GM21786 (cell line): Measurements from ENCODE around the gene MYLK3.

ENCODE experiments used
- ATAC-seq: cut with Tn5 transposase; IDR thresholded peaks from one replicate; pipeline ENCODE4 v1.9.1; 2021; ENCODE audit not compliant: unreplicated experiment

MYLK3 gene

DNA sequence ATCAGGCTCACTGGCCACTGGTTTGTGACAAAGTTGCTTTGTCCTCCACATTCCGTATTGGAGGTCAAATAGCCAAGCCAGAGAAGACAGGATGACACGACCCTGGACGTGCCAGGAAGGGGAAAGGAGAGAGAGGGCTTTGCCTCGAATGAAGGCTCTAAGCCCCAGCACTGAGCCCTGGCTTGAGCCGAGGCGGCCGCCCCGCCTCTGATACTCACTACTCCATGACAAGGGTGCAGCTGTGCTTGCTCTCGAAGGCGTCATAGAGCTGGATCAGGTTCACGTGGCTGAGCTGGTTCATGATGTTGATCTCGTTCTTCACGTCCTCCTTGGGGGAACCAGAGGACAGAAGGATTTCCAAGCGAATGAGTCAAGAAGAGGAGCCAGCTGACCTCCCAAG lies 19.3 kb downstream of the MYLK3 start:
- no peak for ATAC-seq

DNA sequence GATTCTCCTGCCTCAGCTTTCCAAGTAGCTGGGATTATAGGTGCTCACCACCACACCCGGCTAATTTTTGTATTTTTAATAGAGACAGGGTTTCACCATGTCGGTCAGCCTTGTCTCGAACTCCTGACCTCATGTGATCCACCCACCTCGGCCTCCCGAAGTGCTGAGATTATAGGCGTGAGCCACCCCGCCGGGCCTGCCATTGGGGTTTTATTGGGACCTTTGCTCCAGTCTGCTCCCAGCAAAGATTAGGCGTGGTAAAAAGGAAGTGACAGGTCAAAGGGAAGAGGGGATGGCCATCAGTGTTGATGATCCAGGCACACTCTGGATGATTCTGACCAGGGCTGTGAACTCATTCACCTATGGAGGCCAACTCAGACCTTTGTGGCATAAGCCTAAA lies 20.5 kb downstream of the MYLK3 start:
- no peak for ATAC-seq

DNA sequence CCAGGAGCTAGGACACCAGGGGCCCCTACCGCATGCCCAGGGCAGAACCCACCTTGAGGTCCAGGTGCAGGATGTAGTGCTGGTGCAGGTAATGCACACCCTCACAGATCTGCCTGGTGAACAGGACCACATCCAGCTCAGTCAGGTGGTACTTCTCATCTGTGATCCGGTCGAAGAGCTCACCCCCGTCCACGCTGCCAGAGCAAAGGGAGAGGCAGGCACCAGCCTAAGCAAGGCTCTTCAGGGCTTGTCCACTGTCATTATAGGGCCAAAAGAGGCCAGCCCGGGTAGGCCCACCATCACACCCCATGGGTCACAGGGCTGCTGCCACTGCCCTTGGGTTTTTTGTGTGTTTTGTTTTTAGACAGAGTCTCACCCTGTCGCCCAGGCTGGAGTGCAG lies 21.0 kb downstream of the MYLK3 start:
- no peak for ATAC-seq

DNA sequence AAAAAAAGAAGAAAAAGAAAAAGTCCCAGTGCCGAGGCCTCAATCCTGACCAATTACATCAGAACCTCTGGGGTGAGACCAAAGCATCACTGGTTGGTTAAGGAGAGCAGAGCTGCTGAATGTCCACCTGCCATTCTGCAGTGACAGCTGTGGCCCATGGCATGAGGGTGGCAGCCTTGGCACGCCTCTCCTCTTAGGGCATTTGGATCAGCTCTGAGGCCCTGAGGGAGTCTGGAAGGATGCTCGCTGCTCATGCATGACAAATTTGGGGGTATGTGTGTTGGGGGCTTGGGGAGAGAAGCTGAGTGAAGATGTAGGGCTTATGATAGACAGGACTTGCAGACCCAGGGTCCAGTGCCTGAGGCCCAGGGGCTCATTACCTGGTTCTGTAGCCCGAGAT lies 26.3 kb downstream of the MYLK3 start:
- ATAC-seq: no peak

DNA sequence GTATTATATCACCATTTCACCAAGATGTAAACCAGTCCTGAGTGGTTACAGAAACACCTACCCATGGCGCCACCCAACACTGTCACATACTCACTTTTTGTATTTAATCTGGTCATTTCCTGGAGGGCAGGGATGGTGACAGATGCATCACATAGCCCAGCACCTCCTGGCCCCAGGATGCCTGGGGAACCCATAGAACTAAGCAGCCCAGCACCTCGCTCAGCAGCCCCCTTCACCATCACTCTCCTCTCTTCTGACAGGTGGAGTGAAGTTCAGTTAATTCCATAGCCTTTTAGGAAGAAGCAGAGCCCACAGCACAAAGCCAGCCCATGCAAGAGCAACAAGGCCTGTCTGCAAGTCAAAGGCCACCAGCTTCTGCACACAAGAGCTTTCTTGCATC lies 27.5 kb downstream of the MYLK3 start:
- ATAC-seq: no peak

DNA sequence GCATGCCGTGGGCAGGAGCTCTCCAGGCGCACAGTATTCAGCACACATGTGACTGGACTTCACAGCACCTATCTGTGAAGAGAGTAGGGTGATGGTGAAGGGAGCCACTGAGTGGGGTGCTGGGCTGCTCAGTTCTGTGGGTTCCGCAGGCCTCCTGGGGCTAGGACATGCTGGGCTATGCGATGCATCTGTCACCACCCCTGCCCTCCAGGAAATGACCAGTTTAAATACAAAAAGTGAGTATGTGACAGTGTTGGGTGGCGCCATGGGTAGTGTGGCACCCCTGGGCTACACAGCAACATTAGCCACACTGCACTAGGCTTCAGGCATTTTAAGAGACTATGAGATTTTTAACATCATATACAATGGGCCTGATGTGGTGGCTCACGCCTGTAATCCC lies 28.6 kb downstream of the MYLK3 start:
- no peak for ATAC-seq

DNA sequence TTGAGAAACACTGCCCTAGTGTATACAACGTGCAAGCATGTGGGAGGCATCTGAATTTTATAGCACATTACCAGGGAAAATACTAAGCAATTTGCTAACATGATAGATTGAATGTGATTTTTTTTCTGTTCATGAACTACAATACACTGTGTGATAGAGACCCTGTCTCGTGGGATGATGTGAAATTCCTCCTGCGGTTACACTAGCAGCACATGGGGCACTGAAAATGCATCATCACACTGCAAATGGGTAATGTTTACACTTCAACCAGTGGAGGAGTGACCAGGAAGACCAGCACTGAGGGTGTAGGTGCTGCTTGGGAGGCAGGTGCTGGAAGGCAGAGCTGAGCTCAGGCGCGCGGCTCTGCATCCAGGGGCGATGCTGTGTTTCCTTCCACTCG lies 29.9 kb downstream of the MYLK3 start:
- ATAC-seq: no peak

DNA sequence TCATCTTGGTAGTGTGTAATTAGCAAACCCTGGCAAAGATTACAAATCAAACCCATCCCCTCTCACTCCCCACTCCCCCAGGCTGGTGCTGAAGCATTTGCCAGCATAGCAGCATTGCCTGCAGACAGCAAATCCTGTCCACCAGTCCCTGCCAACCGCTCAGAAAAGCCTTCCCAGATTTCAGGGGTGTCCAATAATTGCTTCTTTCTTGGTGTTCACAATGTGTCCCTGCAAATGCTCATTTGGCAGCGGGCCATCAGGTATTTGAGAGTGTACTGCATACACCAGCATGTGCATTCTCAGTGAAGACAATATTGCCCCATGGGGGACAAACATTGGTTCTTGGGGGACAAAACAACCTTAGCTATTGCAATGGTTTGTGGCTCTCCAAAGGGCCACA lies 30.5 kb downstream of the MYLK3 start:
- ATAC-seq: no peak

DNA sequence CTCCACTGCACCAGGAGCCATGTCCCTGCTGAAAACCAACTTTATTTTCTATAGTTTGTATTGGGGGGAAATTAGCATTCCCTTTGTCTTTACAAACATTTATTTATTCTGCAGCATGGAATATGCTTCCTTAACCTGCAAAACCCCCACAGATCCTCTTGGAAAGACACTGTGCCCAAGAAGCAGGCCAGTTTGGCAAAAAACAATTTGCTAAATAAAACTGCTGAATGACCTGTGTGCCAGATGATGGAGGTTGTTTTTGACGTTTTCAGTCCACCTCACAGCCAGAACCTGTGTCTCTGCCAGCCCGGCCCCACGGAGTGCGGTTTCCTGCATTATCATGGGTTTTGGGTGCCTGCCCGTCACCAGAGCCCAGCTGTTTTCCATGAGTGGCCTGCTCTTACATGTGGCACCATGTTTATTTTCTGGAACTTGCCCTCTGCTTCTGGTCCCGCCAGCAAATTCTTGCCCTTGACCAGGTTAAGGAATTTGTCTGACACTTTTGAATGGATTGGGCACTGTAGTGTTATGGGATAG lies 32.3 kb downstream of the MYLK3 start:
- no peak for ATAC-seq

DNA sequence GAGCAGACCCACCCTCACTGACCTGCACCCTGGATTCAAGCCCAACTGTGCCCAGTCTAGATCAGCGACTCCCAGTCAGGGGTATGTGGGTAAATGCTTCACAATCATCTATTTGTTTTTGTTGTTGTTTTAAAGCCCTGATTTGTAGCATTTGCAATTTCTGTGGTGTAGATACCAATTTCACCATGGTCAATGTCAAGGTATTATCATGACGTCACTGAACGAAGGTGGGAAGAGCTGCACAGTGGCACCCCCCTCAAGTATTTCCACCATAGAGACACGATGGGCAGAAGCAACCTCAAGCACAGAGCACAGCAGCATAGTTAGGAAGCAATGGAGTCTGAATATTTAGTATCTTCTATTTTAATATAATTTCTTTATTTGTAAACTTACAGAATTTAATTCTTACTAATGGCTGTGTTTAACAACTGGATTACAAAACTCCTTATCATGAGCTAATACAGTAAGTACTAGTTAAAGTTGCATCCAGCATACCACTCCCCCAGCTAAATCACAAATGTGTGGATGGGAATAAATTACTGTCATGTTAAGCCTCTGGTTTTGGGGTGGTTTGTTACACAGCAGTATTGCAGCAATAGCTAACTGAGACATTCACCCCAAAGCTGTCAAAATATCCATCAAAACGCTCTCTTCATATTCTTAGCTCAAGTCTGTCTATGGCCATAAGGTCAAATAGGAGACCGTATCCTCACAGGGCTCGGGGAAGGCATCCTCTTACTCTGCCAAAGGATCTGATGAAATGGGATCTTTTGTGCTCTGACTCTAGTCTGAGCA lies 33.1 kb downstream of the MYLK3 start:
- no peak for ATAC-seq

DNA sequence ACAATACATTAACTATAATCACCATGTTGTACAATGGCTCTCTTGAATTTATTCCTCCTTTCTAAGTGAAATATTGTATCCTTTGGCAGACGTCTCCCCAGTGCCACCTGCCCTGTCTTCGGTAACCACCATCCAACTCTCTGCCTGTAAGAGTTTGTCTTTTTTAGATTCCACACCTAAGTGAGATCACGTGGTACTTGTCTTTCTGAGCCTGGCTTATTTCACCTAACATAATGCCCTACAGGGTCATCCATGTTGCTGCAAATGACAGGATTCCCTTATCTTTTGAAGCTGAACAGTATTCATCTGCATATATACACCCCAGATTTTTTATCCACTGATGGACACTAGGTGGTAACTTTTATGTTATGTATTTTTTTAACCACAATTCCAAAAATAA lies 34.5 kb downstream of the MYLK3 start:
- ATAC-seq: no peak

DNA sequence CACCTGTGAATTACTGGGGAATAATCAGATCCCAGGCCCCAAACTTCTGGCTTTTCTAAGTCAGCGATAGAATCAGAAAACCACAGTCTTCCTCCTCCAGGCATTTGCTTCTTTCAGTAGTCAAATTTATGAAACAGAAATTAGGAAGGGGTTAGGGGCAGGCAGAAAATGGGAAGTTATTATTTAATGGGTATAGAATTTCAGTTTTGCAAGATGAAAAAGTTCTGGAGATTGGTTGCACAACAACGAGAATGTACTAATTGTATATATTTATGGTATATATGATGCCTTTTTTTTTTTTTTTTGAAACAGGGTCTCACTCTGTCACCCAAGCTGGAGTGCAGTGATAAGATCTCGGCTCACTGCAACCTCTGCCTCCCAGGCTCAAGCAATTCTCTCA lies 35.2 kb downstream of the MYLK3 start:
- ATAC-seq: no peak

DNA sequence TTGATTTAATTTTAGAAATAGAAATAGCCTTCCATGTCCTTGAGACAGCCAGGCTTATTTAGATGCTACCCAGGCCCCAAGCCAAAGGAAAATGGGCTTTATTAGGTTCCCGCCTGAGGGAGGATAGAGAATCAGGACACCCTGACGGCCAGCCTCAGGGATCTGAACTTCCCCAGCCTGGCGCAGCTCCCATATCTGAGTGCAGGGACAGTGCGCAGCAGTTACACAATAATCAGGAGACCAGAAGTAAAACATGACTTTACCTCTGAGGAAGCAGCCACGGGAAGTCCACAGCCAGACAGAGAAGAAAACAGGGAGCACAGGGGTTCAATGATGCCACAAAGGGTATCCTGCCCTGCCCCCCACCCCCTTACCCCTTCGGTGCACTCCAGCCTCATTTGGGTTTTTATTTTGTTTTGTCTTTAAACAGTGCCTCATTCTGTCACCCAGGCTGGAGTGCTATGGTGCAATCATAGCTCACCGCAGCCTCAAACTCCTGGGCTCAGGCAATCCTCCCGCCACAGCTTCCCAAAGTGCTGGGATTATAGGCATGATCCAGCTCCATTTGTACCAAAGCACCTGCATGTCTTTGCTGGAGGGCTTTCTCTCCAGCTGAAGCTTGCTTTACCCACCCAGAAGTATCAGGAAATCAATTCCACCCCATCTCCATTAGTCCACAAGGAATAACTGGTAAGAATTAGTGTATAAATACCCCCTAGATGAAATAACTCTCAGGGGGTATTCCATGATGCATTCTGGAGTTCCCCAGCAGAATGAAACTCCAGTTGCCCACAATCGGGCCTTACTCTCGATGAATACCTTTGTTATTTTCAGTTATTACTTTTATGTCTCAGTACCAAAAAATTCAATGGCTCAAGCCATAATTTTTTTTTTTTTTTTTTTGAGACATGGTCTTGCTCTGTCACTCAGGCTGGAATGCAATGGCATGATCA lies 36.8 kb downstream of the MYLK3 start:
- no peak for ATAC-seq

DNA sequence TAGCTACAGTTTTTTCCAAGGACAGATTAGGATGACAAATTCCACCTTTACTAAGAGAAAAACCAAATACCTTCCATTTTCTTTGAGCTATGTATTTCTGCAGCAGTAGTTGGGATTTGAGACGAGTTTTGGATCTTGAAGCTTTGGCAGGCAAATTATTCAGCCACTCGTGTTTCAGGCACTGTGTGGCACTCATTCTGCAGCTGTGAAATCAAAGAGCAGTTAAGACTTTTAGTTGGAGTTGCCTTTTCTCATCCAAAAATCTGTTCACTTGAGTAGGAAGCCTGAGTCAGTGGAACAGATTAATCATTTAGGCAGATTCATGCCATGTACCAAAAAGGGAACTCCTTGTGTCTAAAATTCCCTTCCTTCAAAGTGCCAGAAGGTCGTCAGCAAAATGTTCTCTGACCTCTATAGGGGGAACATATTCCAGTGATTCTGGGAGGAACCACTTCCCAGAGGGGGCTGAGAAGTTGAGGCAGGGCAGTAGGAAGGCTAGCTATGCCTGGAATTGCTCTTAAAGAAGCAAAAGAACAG lies 38.6 kb downstream of the MYLK3 start:
- no peak for ATAC-seq

DNA sequence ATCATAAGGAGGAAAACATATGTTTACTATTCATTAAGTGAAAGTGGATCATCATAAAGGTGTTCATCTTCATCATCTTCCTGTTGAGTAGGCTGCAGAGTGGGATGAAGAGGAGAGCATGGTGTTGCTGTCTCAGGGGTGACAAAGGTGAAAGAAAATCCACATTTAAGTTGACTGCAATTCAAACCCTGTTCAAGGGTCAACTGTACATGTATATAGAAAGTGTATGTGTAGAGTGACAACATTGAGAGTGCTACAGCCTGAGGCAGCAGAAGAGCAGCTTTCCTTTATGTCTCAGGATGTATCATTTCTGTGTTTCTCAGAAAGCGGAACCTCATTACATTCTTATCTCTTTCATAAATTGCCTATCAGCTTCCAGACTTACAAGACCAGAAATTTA lies 41.5 kb downstream of the MYLK3 start:
- no peak for ATAC-seq

DNA sequence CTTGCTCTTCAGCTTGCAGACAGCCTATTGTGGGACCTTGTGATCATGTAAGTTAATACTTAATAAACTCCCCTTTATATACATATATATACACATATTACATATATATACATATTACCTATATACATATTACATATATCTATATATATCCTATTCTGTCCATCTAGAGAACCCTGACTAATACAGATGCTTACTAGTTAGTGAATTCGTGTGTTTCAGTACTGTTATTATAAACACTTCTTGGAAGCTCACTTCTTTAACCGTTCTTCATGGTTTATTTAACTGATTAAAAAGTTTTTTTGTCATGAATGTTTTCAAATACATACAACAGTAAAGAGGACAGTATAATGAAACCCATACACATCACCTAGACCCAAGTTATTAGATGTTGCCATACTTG lies 46.1 kb downstream of the MYLK3 start:
- ATAC-seq: no peak

DNA sequence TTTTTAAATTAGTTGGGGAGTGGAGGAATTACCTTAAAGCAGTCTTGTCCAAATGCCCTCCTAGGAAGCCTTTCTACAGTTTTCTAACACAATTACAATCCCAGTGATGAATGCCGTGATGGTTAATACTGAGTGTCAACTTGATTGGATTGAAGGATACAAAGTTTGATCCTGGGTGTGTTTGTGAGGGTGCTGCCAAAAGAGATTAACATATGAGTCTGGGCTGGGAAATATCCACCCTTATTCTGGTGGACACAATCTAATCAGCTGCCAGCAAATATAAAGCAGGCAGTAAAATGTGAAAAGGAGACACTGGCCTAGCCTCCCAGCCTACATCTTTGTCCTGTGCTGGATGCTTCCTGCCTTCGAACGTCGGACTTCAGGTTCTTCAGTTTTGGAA lies 46.5 kb downstream of the MYLK3 start:
- ATAC-seq: no peak

DNA sequence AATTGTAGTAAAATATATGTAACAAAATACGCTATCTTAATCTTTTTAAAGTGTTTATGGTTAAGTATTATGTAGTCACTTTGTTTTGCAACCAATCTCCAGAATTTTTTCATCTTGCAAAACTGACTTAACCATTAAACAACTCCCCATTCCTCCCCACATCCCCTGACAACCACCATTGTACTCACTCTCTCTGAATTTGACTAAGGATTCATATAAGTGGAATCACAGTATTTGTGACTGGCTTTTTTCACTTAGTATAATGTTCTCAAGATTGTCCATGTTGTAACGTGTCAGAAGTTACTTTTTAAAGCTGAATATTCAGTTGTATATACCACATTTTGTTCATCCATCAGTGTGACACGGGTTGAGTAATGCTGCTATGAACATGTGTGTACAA lies 48.1 kb downstream of the MYLK3 start:
- ATAC-seq: no peak

DNA sequence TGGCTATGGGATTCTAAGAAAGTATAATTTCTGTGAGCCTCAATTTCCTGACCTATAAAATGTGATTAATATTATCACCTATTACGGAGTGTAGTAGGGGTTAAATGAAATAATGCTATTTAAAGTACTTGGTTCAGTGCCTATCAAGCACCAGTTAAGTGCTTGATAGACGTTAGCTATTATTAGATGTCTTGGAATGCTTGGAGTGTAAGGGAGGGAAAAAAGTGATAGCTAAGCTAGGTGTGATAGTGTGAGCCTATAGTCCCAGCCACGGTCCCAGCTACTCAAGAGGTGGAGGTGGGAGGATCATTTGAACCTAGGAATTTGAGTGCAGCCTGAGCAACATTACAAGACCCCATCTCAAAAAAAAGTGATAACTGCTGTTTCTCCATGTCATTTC lies 51.2 kb downstream of the MYLK3 start:
- no peak for ATAC-seq

DNA sequence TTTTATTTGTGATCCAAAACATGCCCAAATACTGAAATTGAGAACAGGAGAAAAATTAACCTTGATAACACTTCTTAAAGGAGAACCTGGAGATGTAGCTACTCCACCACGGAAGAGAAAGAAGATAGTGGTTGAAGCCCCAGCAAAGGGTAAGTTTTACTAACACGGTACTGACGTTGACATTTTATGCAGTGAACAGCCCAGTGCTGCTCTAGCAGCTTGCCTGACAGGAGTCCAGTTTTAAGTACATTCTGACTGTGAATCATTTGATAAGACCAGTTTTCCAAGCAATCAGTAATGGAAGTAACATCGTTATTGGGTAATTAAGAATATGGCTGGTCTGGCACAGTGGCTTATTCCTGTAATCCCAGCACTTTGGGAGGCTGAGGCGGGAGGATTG lies 52.2 kb downstream of the MYLK3 start:
- ATAC-seq: no peak

DNA sequence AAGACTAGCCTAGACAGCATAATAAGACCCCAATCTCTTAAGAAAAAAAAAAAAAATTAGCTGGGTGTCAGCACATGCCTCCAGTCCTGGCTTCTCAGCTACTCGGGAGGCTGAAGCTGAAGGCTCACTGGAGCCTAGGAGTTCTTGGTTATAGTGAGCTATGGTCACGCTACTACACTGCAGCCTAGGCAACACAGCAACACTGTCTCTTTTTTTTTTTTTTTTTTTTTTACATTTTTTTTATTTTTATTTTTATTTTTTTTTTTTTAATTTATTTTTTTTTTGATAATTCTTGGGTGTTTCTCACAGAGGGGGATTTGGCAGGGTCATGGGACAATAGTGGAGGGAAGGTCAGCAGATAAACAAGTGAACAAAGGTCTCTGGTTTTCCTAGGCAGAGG lies 54.5 kb downstream of the MYLK3 start:
- no peak for ATAC-seq

DNA sequence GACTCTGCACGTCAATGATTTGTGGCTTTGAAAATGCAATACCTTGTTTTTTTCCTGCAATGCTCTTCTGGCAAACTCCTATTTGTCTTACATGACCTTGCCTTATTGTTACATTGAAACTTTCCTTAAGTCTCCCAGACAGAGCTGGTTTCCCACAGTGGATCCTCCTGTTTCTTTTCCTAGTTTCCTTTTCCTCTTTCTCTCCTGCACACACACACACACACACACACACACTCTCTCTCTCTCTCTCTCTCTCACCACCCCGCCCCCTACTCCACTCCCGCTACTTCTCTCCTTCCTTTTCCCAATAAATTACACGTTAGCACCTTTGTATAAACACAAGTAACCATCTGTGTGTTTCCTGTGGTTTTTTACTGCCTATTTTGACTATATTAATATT lies 56.4 kb downstream of the MYLK3 start:
- no peak for ATAC-seq
